Activated CD8-positive, alpha-beta T cell treated with anti-CD3 and anti-CD28 coated beads for 36 hours (primary cell): Measurements from ENCODE around the gene TMEM151B. TPM values are rescaled to one million over a fixed set of nuclear protein-coding genes. Genes with fewer than 3 reads are reported as not detected.

Experiments used
- ATAC-seq: fragments of 200-7000 bp; cut with Tn5 transposase; one replicate; pipeline ENCODE4 v1.10.0; 2021; ENCODE audit warnings: mild to moderate bottlenecking, moderate library complexity
- CTCF ChIA-PET: fragments of 350-600 bp; sonication (Branson Sonifier 250); formaldehyde crosslinking; loops from one replicate; lab custom pipeline; 2021; ENCODE audit warnings: antibody characterized with exemption; lab: Charles Lee
- POLR2A ChIA-PET: fragments of 350-600 bp; sonication (Branson Sonifier 250); formaldehyde crosslinking; loops from one replicate; lab custom pipeline; 2021; ENCODE audit warnings: antibody characterized with exemption; lab: Charles Lee
- DNase-seq: peaks from one replicate; pipeline ENCODE4 v3.0.0-alpha.2; 2020
- H3K27ac Mint-ChIP-seq: one replicate; pipeline ENCODE4 v1.8.0; 2021; ENCODE audit warnings: mild to moderate bottlenecking, mixed read lengths
- H3K27me3 Mint-ChIP-seq: one replicate; pipeline ENCODE4 v1.8.0; 2021; ENCODE audit warnings: mixed read lengths
- H3K36me3 Mint-ChIP-seq: one replicate; pipeline ENCODE4 v1.8.0; 2021; ENCODE audit warnings: low read depth, mixed read lengths
- H3K4me1 Mint-ChIP-seq: one replicate; pipeline ENCODE4 v1.8.0; 2021; ENCODE audit warnings: low read depth, mixed read lengths
- H3K4me3 Mint-ChIP-seq: one replicate; pipeline ENCODE4 v1.8.0; 2021; ENCODE audit warnings: mild to moderate bottlenecking, moderate library complexity, mixed read lengths
- H3K9me3 Mint-ChIP-seq: one replicate; pipeline ENCODE4 v1.8.0; 2021; ENCODE audit warnings: mixed read lengths
- CTCF ChIP-seq: fragments of 200-600 bp; IDR thresholded peaks from one replicate; pipeline ENCODE4 v1.8.0; 2022; ENCODE audit warnings: antibody characterized with exemption, mild to moderate bottlenecking
- intact Hi-C: fragments of 100-400 bp; cut with micrococcal nuclease; formaldehyde crosslinking; loops from one replicate; pipeline ENCODE4 v1.10.0; 2022
- total RNA-seq, 2 experiments: library from RNA; stranded (reverse); gene quantifications; one replicate each; pipeline ENCODE4 v1.2.3, GENCODE V29; 2021

Gene TMEM151B
- total RNA-seq, 2 experiments from 2014 or later, result 0.05 TPM; not detected in 1

GRCh38 chr6:44267252-44267651, 3.0 kb upstream of the TMEM151B start:
- H3K4me1 Mint-ChIP-seq, result peaks cover 37% of the 10 kb centered on the region
- H3K9me3 Mint-ChIP-seq, result no peaks in the 10 kb centered on the region
- peaks cover 26% of the 10 kb centered on the region for H3K27me3 Mint-ChIP-seq
- CTCF ChIA-PET, result interaction anchor here (0.8 to 6.5 kb wide), 17 partner anchors 11 to 175 kb away, joined by 3 to 182 read pairs (median 8); partner anchors contain the start of genes AARS2, CDC5L, SLC35B2 and SPATS1
- H3K4me3 Mint-ChIP-seq, result no peak overlapping the region
- no peak for ATAC-seq
- POLR2A ChIA-PET, result interaction anchor here (1.2 to 17.2 kb wide), 5 partner anchors 12 to 158 kb away, joined by 3 to 486 read pairs (median 10); partner anchors contain the start of gene HSP90AB1
- no peak for TF ChIP-seq CTCF
- H3K27ac Mint-ChIP-seq, result no peak overlapping the region
- intact Hi-C loops, result loop anchor here (5.0 kb wide), 1 partner anchor 190 kb away; no protein-coding TSS in a partner anchor
- no peak for DNase-seq
- peaks cover 22% of the 10 kb centered on the region for H3K36me3 Mint-ChIP-seq

- Mint-ChIP-seq H3K36me3 (peaks cover 13% of the 10 kb centered on the region), H3K4me1 (peaks cover 27% of the 10 kb centered on the region), H3K4me3 (no peak overlapping the region), H3K27me3 (peaks cover 33% of the 10 kb centered on the region), H3K27ac (no peak overlapping the region), H3K9me3 (no peaks in the 10 kb centered on the region)
- ATAC-seq, result peak; percentile 15
- POLR2A ChIA-PET, result interaction anchor here (0.6 to 2.5 kb wide), 5 partner anchors 21 to 116 kb away, joined by 3 to 13 read pairs (median 3); partner anchors contain the start of gene HSP90AB1
- TF ChIP-seq CTCF, result peak; percentile 99
- CTCF ChIA-PET, result interaction anchor here (0.5 to 6.5 kb wide), 39 partner anchors 10 to 353 kb away, joined by 3 to 182 read pairs (median 4); partner anchors contain the start of genes AARS2, CDC5L, HSP90AB1 and SLC35B2
- DNase-seq, result peak; percentile 76
- intact Hi-C loops, result loop anchor here (1.0 to 5.0 kb wide), 3 partner anchors 37 to 189 kb away; no protein-coding TSS in a partner anchor
Measured at GRCh38 chr6:44268095-44268628, 2.1 kb upstream of the TMEM151B start.

- H3K4me3 Mint-ChIP-seq, result peak overlapping the region; percentile 42
- no peak for TF ChIP-seq CTCF
- ChIA-PET POLR2A (interaction anchor here (1.9 to 2.2 kb wide), 3 partner anchors 13 to 68 kb away, joined by 6 to 13 read pairs (median 8); partner anchors contain the start of genes HSP90AB1 and SLC35B2), CTCF (interaction anchor here (1.0 to 6.5 kb wide), 19 partner anchors 8 to 190 kb away, joined by 3 to 182 read pairs (median 6); partner anchors contain the start of genes AARS2, SLC35B2 and SPATS1)
- peaks cover 41% of the 10 kb centered on the region for H3K27me3 Mint-ChIP-seq
- intact Hi-C loops, result loop anchor here (2.0 to 5.0 kb wide), 2 partner anchors 35 to 188 kb away; no protein-coding TSS in a partner anchor
- no peaks in the 10 kb centered on the region for H3K9me3 Mint-ChIP-seq
- H3K27ac Mint-ChIP-seq, result no peak overlapping the region
- H3K36me3 Mint-ChIP-seq, result peaks cover 4% of the 10 kb centered on the region
- peaks cover 24% of the 10 kb centered on the region for H3K4me1 Mint-ChIP-seq
- DNase-seq (no peak), ATAC-seq (no peak)
Measured at GRCh38 chr6:44269178-44269920, 901 bp upstream of the TMEM151B start.

- Mint-ChIP-seq H3K4me3 (peak overlapping the region; percentile 47), H3K4me1 (peaks cover 24% of the 10 kb centered on the region), H3K27ac (no peak overlapping the region), H3K36me3 (no peaks in the 10 kb centered on the region), H3K27me3 (peaks cover 44% of the 10 kb centered on the region), H3K9me3 (no peaks in the 10 kb centered on the region)
- POLR2A ChIA-PET, result interaction anchor here (1.0 to 2.1 kb wide), 4 partner anchors 14 to 67 kb away, joined by 3 to 8 read pairs (median 6); partner anchors contain the start of gene SLC35B2
- ATAC-seq (no peak), DNase-seq (no peak)
- no peak for TF ChIP-seq CTCF
- intact Hi-C loops, result no loop called here
- CTCF ChIA-PET, result interaction anchor here (1.2 to 6.5 kb wide), 6 partner anchors 14 to 185 kb away, joined by 3 to 182 read pairs (median 26); partner anchors contain the start of genes AARS2, SLC35B2 and SPATS1
Measured at GRCh38 chr6:44270526-44271405, 516 bp downstream of the TMEM151B start.
